GOT3 (cell line): ENCODE measurements around the gene NACAD.

ENCODE experiments used
- DNase-seq: peaks from one replicate; lab custom pipeline; 2025; ENCODE audit warnings: mixed read lengths; lab: John Stamatoyannopoulos, UW

NACAD gene, protein sequence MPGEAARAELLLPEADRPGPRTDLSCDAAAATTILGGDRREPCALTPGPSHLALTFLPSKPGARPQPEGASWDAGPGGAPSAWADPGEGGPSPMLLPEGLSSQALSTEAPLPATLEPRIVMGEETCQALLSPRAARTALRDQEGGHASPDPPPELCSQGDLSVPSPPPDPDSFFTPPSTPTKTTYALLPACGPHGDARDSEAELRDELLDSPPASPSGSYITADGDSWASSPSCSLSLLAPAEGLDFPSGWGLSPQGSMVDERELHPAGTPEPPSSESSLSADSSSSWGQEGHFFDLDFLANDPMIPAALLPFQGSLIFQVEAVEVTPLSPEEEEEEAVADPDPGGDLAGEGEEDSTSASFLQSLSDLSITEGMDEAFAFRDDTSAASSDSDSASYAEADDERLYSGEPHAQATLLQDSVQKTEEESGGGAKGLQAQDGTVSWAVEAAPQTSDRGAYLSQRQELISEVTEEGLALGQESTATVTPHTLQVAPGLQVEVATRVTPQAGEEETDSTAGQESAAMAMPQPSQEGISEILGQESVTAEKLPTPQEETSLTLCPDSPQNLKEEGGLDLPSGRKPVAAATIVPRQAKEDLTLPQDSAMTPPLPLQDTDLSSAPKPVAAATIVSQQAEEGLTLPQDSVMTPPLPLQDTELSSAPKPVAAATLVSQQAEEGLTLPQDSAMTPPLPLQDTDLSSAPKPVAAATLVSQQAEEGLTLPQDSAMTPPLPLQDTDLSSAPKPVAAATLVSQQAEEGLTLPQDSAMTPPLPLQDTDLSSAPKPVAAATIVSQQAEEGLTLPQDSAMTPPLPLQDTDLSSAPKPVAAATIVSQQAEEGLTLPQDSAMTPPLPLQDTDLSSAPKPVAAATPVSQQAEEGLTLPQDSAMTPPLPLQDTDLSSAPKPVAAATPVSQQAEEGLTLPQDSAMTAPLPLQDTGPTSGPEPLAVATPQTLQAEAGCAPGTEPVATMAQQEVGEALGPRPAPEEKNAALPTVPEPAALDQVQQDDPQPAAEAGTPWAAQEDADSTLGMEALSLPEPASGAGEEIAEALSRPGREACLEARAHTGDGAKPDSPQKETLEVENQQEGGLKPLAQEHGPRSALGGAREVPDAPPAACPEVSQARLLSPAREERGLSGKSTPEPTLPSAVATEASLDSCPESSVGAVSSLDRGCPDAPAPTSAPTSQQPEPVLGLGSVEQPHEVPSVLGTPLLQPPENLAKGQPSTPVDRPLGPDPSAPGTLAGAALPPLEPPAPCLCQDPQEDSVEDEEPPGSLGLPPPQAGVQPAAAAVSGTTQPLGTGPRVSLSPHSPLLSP (N-terminal part only)

DNA sequence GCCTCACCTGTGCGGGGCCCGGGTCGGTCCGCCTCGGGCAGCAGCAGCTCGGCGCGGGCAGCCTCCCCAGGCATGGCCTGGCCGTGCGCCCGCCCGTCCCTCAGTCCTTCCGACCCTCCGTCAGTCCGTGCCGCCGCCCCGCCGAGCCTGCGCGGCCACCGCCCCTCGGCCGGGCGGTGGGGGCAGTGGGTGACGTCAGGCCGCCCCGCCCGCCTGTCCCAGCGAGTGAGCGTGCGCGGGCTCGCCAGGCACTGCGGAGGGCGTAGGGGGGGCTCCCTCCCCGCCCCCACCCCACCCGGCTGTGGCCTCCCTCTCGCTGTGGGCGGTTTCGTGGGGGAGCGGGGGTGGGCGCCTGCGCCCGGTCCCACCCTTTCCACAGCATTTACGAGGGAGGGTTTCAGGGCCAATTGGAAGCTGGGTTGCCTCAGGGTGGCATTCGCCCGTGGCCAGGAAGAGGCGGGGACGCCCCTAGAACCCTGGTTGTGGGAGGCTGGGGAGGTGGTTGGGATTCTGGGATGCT is at the start of gene NACAD:
TSS of gene NACAD (minus strand) at position 149 of the 520 bp plus-strand sequence. CDS start at position 74, 75 bp downstream.
- DNase-seq: no peak

DNA sequence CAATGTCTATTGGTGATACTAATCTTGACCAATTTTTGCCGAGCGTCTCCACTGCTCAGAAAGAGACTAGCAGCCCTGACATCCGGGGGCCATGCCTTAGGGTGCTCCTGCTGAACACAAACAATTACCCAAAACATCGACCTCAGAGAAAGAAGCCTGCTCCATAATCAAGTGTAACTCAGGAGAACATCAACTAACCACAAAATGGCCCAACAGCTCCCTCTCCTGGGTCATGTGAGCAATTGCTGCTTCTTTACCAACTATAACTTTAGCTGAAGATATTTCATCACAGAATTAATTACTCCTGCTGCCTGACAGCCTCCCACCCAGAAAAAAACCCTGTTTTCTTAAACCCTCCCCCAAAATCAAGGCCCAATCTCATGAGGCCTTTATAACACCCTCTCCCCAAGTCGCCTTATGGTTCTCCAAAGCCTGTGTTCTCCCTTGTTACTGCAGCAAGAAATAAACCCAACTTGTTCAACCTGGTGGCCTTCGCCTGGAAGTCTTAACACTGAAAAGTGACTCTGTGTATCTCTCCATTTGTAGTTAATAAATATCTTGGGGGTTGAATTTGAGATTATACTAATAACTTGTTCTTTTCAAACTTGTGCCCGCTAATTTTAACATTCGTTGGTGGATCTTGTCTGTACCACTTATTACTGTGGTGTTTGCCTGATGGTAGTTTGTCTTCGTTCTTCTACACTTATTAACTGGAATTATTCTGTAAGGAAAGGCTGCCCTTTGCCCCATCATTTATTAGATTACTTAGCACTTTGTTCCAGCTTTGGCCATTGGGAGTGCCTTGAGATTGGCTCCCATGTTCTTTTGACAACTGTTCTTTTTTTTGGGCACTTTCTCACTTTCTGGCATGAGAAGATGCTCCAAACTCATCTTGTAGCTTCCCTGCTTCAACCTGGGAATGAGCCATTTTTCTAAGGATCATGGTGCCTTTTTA is 47.6 kb upstream of the NACAD start:
- DNase-seq: no peak

DNA sequence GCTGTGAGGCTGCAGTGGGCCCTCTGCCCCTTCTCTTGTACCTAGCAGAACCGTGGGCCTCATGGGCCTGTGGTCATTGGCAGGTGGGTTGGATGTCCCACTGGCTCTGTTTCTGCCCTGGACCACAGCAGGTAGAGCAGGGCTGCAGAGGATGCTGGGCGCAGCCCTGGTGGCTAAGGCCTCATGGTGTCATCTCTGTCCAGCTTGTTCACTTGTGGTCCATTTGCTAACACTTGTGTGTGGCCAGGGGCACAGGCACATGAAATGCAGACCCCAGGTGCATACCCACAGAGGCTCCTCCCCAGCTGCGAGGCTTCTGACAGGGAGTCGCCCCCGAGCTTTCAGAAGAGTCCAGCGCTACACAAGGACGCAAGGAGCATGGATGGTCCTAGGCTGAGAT is 45.1 kb upstream of the NACAD start:
- DNase-seq: no peak

DNA sequence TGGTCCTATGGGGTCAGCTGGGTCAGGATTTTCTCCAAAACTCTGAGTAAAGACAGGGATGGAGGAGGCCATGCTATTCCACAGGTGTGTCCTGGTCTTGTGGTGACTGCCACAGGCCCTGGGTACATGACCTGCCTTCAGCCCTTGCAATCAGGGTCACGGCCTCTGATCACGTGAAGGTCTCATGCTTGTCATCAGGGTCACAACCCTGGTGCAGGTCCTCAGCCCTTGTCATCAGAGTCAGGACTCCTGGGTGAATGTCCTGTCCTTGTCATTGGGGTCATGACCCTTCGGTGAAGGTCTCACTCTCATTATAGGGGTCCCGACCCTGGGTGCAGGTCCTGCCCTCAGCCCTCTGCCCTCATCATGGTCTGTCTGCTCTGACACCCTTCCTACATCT is 44.6 kb upstream of the NACAD start:
- no peak for DNase-seq

DNA sequence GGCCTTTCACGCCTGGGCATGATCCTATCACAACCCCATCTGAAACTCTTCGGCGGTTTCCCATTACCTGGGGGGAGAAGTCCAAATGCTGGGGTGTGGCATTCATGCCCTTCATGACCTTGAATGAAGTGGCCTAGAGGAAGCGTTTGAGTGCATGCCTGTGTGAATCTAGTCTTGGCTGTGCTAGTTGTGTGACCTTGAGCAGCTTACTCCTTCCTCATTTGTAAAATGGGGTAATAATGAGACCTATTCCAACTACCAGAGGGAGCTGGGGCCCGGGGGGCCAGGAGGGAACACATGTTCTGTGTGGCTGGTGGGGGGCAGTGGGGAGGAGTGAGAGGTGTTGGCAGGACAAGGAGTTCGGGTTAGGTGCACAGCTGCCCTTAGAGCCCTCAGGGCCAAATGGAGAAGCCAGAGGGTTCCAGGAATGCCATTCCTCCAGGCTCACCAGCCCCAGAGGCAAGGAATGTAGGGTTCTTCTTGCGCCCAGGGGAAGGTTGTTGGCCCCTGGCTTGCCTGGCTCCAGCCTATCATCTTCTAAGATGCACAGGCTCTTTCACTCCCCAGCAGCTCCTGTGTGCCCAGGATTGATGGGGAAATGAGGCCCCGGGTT is 44.0 kb upstream of the NACAD start:
- no peak for DNase-seq

DNA sequence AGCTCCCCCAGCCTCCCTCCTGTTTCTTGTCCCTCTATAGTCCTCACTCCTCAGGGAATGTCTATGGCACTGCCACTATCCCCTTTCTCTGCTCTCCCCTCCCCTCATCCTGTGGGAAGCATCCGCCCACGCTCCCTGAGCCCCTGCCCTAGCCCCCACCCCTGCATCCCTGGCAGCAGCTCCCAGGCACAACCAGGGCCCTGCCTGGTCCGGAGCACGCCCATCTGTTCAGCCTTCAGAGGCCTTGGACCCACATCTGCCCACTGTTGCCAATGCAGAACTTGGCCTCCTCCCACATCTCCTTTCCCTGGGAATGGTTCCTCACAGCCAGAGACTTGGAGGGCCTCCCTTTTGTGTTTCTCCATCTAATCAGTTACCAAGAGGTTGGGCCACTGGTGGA is 43.1 kb upstream of the NACAD start:
- DNase-seq: no peak

DNA sequence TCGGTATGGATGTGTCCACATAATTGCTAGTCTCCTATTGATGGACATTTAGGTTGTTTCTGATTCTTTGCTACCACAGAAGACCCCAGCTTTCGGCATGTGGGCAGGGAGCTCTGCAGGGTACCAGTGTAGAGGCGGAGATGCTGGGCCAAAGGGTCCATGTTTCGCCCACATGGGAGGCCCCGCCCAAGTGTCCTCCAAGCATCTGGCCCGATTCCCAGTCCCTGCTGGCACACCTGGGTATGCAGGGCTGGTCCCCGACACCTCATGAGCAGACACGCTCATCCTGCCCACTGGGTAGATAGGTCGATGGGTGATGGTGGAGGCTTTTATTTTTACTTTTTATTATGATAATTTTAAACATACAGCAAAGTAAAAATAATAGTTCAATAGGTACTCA is 42.1 kb upstream of the NACAD start:
- no peak for DNase-seq

DNA sequence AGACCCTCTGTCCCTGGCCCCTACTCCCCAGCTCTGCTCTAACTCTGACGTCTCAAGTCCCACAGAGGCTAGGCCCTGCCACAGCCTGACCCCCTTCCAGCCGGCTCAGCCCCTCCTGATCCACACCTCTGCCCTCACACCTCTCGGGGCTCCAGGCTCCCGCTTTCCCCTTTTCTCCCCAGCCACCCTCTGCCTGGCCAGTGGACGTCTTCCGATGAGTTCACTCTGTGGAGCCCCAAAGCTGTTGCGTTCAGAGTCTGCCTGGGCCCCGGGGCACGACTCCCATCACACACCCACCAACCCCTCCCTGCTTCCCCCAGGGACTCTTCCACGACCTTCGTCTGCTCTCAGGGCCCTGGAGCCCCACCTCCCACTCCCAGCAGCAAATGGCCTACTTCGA is 41.1 kb upstream of the NACAD start:
- DNase-seq: no peak

DNA sequence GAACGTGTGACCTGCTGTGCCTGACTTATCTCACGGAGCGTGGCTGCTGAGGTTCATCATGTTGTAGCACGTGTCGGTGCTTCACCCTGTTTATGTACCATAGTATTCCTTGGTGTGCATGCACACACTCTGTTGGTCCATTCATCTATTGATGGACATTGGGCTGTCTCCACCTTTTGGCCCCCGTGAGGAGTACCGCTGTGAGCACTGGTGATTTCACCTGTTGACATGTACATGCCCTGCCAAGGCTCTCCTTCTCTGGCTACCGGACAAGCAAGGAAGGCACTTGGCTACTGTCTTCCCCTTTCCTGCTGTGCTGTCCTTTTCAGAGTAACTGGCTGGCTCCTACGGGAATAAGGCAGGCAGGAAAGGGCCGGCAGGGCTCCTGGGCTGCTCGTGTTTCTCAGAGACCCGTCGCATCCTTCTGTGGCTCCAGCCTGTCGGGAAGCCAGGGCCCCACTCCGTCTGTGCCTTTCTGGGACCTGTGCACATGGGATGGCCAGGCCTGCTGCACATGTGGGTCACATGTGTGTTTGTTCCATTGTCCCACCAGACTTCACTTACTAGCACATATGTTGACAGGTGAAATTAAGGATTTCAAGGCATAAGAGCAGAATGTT is 40.5 kb upstream of the NACAD start:
- no peak for DNase-seq

DNA sequence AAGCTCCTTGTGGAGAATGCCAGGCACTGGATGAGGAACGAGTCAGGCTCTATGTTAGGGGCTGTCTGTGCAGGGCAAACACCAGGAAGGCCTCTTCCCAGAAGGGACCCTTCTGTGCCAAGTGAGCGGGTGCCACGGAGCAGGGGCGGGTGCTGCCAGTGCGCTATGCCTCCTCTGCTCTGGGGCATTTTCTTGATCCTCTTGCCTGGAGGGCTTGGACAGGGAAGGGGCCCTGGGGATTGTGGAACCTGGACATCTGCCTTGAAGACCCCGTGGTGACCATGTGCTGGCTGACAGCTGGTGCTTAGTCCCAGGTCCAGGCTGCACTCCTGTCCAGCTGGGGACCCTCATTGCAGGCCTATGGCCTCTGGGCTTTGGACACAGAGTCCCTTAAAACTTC is 38.2 kb upstream of the NACAD start:
- no peak for DNase-seq

DNA sequence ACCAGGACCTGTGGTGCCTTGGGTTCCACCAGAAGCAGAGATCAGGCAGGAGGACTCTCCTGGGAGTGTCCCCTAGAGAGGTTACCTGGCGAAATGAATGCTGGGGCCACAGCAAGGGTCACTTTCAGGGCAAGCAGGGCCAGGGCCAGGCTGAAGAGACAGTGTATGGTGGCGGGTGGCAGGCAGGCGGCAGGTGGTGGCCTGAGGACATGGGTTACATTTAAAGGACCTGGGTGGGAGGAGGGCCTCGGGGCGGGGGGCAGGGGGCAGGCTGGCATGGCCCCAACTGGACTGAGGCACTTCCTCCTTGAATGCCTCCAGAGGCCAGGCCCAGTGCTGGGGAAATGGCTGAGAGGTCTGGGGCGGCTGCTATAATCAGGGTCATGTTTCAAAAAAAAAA is 37.4 kb upstream of the NACAD start:
- no peak for DNase-seq

DNA sequence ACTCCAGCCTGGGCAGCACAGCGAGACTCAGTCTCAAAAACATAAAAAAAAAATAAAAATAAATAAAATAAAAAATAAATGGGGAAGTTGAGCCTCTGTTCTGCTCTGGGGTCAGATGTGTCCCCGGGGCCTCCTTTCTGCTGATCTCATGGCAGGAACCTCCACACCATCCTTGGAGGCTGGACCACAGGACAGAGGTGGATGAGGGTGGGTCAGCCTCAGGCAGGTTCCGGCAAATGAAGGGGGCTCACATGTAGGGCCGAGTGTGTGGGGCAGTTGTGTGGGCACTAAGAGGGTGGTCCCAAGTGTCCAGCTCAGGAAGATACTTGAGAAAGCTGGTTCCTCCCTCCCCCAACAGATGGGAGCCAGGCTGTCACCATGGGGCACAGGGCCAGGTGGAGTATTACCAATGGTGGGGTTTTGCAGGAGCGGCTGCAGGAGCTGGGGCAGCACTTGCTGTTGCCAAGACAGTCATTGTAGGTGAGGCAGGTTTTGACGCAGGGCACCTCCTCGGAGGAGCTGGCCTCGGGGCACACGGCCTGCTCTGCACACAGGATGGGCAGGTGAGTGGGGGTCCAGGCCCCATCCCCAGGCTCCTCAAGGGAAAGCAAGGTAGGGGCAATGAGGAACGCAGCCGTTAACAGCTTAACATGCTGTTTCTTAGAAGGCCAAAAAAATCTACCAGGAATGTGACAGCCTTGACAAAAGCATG is 36.6 kb upstream of the NACAD start:
- DNase-seq: no peak

DNA sequence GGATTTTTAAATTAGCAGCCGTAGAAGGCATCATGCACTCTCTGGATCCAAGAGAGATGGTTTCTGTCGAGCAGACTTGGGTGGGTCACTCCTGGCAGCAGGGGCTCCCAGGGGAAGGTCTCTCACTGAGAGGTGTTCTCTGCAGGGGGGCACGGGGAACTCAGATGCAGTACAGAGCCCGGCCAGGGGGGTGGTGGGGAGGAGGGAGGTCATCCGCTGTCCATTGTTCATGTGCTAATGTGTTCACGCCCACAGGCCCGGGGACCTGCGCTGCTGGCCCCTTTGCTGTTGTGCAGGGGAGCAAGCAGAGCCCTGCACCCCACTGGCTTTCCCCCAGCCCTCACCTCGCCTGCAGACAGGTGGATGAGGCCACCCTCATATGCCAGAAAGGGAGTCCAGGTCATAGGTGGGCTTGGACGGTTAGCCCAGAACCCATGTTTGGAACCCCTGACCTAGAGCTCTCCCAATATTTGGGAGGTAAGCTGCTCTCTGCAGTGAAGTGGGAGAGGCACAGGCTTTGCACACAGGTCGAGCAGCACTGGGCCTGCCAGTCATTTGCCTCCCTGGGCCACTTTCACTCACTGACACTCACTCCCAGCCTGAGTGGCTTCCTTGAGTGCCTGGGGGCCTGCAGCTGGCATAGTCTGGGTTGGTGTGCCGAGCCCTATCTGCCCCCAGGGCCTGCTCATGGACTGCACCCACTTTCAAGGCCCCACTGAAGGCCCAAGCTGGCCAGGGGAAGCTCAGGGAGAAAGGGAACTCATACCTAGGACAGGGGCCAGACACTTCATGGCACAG is 35.3 kb upstream of the NACAD start:
- no peak for DNase-seq

DNA sequence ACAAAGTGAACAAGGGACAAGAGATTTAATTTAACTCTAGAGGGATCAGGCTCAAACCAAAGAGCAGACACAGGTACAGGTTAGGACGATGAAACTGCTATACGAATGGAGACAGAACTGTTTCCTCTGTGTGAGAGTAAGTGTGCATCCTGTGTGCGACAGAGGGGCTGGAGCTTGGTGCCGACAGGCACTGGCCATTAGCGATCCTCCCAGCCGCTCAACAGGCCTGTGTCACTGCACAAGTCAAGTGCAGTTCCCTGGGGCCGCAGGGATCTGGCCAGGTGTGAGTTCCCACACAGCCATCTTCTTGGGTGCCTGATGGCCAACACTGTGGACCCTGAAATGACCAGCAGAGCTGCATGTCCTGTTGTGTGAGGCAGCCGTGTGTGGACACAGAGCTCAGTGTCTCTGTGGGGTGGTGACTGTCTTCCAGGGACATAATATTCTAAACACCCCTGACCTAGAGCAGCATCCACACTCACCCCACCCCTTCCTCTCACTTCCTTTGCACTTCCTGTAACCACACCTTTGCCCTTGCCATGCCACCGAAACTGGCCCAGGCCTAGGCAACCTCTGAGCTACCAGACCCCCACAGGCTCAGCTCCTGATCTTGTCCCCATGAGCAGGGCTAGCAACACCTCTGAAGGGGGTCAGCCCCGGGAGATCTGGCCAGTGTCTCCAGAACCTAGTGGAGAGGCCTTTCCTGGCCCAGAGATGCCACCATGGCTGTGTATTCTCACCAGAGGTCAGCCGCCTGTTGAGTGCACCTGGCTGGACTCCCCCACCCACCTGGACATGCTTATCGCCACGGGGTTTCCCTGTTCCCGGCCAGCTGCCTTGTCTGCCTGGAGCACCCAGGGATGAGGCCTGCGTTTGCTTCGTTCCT is 34.4 kb upstream of the NACAD start:
- no peak for DNase-seq

DNA sequence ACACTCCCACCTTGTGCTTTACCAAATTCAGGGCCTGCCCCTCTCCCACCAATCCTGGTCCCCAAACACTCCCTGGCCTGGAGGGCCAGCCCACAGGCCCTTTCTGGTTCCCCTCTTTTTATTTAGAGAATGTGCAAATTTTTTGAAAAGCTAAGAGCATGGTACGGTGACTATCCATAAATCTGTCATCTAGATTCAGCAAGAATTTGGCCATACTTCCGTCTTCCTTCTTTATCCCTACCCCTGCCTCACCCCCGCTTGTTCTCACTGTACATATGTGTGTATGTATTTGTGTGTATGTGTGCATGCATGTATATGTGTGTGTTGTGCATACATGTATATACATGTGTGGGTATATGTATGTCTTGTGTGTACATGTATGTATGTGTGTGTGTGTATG is 30.8 kb upstream of the NACAD start:
- no peak for DNase-seq

DNA sequence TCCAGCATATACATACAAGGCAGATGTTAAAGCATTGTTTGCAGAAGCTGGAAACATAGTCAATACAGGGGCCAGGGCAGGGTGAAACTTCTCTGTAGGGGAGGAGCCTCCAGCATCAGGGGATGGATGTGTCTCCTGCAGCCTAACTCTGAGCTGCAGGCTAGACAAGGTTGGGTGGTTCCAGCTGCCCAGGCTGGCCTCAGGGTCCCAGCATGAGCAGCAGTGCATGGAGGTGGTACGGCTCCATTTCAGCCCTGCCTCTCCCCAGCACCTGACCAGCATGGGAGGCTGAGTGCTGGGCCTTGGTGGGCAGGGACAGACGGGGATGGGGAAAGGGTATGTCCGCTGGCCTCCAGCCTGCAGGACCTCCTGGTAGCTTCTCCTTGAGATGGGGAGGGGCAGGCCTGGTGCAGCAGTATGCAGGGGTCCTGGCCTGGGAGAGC is 30.1 kb upstream of the NACAD start:
- DNase-seq: no peak

DNA sequence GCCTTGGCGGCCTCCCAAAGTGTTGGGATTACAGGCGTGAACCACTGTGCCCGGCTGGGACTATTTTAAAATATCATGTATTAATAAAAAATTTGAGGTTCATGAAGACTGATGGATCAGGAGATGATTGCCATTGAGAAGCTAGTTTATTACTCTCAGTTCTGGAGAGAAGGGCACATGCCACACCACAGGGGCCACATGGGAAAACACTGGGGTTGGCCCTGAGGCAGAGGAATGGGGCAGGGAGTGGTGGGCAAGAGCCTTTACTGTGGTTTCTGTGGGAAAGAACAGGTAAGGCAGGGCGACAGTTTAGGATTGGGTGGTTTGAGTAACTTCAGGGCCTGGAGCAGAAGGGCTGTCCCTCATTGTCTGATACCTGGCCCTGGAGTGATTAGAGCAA is 29.5 kb upstream of the NACAD start:
- no peak for DNase-seq
